Measurements from ENCODE around the gene ZSCAN5C.
"Not testable (repeated sequence)": the region's sequence is repeated elsewhere in the genome, so short reads cannot be mapped to it uniquely, and the experiment has no call there.

The ZSCAN5C gene

DNA sequence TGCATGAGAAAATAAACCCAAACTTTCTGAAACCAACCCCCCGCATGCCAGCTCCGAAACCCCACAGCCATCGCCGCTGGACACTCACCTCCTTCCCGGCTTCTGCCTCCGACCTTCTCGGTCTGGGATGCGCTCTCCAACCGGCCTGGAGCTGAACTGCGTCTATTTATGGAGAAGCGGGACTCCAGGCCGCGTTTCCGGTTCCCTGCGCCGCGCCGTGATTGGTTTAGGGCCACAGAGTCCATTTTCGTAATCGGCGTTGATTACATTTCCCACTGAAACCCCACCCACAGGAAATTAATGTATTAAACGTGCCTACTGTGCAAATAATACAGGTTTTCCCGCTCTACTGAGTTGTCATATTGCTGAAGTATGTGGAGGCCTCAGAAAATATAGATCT lies 4.4 kb upstream of the ZSCAN5C start, which contains the start of gene ZSCAN5B:
Gene ZSCAN5B (minus strand): TSS at position 138 of the 400 bp plus-strand sequence. CDS start 4,731 bp downstream, outside the sequence.
- DNase-seq: not testable (repeated sequence)

DNA sequence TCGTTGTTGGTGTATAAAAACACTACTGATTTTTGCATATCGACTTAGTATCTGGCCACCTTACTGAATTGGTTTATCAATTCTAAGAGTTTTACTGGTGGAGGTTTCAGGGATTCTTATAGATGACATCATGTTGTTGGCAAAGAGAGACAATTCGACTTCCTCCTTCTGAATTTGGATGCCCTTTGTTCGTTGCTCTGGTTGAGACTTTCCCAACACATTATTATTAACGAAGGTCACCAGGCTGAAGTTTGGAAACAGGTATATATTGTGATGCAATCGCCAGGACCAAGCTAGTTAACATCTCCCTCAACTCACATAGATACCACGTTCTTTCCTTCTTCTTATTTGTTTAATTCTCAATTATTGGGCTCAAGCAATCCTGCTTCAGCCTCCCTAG lies 2.4 kb upstream of the ZSCAN5C start:
- no peak for DNase-seq

- DNase-seq: not testable (repeated sequence)
Measured at GRCh38 chr19:56207581-56207980, 5.5 kb downstream of the ZSCAN5C start.

- no peak for DNase-seq
Measured at GRCh38 chr19:56209091-56209490, 7.0 kb downstream of the ZSCAN5C start.

GRCh38 chr19:56210036-56210435 lies 8.0 kb downstream of the ZSCAN5C start:
- not testable (repeated sequence) for DNase-seq

DNA sequence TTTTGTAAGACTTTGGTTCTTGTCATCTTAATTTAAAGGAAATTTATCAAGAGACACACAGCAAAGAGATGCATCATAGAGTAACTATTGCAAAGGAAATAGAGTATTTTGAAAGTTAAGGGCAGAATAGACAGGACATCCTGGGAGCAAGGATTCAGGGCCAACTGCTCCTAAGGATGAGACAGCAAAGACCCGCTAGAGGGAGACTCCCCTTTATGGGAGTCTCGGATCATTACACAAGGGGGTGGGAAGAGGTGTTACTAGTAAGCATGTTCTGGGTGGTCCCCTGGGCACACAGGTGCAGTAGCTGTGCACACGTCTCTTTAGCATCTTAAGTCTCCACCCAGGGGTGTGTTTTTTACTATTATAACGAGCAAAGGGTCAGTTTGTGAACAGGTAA lies 9.6 kb downstream of the ZSCAN5C start:
- DNase-seq: no peak

DNA sequence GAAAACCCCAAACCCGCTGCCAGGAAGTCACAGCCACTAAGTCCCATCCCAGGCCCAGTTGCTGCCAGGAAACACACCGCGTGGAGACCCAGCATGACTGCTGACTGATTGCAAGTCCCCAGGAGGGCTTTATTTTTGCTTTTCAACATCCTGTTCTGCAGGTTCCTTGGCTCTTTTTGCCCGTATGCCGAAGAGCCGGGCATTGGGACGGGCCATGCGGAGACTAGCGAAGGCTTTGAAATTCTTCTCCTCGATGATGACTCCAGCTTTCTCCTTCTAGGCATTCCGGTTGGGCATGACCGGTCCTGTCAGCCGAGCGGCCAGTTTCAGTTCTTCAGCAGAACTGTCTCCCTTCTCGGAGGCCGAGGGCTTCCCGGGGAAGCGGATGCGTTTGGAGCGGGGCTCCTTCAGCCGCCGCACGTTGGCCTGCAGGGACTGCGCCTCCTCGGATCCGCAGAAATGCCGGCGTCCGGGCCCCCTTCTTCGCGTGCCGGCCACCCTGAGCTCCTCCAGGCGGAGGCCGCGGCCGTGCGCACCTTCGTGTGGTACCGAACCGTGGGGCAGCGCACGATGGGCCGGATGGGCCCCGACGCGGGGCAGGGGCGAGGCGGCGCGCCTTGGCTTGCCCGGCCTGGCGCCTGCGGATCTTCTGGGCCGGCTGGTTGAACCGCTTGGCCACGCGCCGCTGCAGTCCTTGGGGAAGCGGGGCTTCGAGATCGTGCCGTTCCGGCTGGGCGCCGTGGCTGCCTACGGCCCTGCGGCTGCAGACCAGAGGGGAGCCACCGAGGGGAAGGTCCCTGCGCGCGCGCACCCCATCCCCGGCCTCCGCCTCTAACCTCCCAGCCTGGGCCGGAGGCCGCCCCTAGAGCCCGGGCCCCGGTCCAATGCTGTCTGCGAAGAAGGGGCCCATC lies 15.2 kb downstream of the ZSCAN5C start:
- no peak for DNase-seq

DNA sequence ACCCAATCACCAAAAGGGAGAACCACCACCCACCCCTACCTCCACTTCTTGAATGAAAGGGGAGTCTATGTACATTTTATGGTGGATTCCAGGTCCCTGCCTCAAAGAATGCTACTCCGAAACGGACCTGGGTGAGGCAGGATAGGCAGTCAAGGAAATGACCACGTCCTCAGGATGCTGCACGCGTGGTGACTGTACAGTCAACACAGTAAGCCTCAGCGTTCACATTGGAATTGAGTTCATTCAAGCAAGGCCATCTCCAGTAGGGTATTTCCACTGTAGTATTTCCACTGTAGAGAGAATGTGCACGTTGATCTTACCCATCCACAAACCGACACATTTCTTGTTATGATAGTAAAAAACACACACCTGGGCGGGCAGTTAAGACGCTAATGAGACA lies 16.9 kb downstream of the ZSCAN5C start:
- no peak for DNase-seq

DNA sequence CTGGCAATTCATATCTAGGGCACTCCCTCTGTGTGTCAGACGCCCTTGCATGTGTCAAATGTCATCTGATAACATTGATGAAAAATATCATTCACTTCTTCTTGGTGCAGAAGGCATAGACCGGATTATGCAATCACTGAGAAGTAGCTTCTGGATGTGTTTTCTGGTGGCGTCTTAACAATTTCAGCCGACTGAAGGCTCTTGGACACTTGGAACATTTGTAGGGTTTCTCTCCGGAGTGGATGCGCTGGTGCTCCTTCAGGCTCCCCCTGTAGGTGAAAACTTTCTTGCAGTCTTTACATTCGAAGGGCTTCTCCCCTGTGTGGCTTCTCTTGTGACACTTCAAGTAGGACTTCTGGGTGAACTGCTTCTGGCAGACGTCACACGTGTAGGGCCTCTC lies 19.4 kb downstream of the ZSCAN5C start:
- DNase-seq: peak; percentile 36

DNA sequence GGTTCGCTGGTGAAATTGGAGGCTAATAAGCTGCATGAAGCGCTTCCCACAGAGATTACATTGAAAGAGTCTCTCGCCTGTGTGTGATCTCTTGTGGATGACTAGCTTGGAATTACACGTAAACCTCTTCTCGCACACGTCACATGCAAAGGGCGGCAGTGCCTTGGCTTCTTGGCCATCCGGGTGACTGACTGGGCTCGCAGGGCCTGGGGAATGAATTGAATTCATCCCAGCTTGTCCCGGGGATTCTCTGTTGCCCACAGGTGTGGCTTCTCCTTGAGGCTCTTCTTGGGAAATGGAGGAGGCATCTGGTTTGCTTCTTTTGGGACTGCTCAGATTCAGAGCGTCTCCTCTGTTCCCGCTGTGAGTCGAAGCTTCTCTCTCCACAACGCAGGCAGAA lies 19.8 kb downstream of the ZSCAN5C start:
- DNase-seq: no peak

- DNase-seq: no peak
Measured at GRCh38 chr19:56222901-56223300, 20.8 kb downstream of the ZSCAN5C start.

GRCh38 chr19:56223481-56223880 lies 21.4 kb downstream of the ZSCAN5C start:
- no peak for DNase-seq

- DNase-seq: no peak
Measured at GRCh38 chr19:56245121-56245740, 43.2 kb downstream of the ZSCAN5C start.

DNA sequence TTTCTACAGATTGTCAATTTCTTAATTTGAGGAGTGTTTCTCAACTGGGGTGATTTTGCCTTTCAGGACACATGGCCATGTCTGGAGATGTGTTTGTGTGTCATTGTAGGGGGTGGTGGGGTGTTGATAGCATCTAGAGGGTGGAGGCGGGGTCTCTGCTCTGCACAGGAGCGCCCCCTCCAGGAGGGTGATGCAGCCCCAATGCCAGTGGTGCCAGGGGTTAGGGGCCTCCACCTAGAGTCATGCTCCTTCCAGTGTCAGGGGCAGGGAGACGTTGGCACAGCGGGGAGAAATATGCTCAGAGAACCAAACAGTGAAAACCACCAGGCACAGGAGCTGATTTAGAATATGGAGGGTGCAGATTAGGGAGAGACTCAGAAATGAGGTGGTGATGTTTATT lies 43.7 kb downstream of the ZSCAN5C start:
- DNase-seq: not testable (repeated sequence)

GRCh38 chr19:56248736-56249338 lies 46.8 kb downstream of the ZSCAN5C start:
- peak; percentile 93 for DNase-seq

DNA sequence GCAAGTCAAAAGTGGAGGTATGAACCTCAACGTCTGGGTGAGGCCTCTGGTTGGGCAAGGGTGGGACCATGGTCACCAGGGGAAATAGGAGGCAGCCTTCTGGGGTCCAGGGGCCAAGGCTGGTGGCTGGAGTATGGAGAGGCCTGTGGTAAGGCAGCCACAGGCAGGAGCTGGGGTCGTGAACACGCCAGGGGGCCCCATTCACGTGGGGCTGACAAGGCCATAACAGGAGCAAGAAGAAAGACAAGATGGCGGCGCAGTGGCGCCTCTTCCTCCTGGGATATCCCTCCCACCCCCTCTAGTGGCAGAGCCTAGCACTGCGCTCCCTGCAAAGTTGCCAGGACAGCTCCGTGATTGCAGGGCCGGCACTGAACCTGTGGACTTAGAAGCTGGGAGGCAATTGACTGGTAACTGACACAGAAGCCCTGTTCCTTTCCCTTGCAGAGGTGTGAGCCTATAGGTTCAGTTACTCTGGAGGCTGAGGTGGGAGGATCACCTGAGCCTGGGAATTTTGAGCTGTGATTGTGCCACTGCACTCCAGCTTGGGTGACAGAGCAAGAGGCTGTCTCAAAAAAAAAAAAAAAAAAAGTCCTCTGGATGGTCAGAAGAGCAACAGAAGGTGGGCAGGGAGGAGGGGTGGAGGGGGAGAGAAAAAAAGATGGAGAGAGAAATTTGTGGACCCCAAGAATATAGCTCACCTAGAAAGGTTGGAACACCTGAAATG lies 50.8 kb downstream of the ZSCAN5C start:
- DNase-seq: peak; percentile 94

DNA sequence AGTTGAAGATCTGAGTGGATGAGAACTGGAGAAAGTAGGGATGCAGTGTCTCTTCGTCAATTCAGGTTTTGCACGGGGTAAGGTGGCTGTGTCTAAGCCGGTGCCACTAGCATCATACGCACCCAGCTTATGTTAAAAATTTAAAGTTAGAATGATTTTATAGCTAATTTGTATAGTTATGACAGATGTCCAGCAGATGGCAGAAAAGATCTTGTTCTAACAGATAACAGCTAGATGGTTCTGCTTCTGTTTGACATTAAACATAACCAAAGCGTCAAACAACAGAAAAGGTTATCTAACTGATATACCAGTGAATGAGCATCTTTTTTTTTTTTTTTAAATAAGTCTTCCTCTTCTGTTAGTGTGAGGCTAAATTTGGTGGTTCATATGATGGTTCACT lies 51.7 kb downstream of the ZSCAN5C start:
- peak; percentile 91 for DNase-seq

- no peak for DNase-seq
Measured at GRCh38 chr19:56258272-56258671, 56.2 kb downstream of the ZSCAN5C start.
